Measurements from ENCODE around the gene EIF3D. TPM values are rescaled to one million over a fixed set of nuclear protein-coding genes. Genes with fewer than 3 reads are reported as not detected.
A peak's percentile ranks its signal among the peaks of the same experiment; 100 is the strongest.

Gene EIF3D
- 100 to 1,000 TPM; 268 to 294 (median 283) TPM for polyA plus RNA-seq (ENCODE audit: insufficient read length in 3 of 3)
- long read RNA-seq, donor 1, transcript EIF3D-201 (15 exons, 2,155 nt): major isoform, 26 of 62 reads
- long read RNA-seq, donor 1, transcript EIF3D-209 (3 exons, 887 nt): minor isoform, 10 of 62 reads
- long read RNA-seq, donor 1, partial matches to known transcripts: 26 of 62 reads
- long read RNA-seq, donor 1, other reads (novel, unspliced or antisense): 0 of 62 reads
- long read RNA-seq, donor 2, transcript EIF3D-209 (3 exons, 887 nt): minor isoform, 11 of 81 reads
- long read RNA-seq, donor 2, transcript EIF3D-201 (15 exons, 2,155 nt): major isoform, 28 of 81 reads
- long read RNA-seq, donor 2, partial matches to known transcripts: 42 of 81 reads
- long read RNA-seq, donor 2, other reads (novel, unspliced or antisense): 0 of 81 reads
- long read RNA-seq, donor 3, transcript EIF3D-201 (15 exons, 2,155 nt): major isoform, 64 of 141 reads
- long read RNA-seq, donor 3, transcript EIF3D-209 (3 exons, 887 nt): minor isoform, 18 of 141 reads
- long read RNA-seq, donor 3, partial matches to known transcripts: 39 of 141 reads
- long read RNA-seq, donor 3, other reads (novel, unspliced or antisense): 18 of 141 reads
- long read RNA-seq, donor 4, transcript EIF3D-201 (15 exons, 2,155 nt): major isoform, 50 of 69 reads
- long read RNA-seq, donor 4, transcript EIF3D-209 (3 exons, 887 nt): minor isoform, 11 of 69 reads
- long read RNA-seq, donor 4, partial matches to known transcripts: 8 of 69 reads
- long read RNA-seq, donor 4, other reads (novel, unspliced or antisense): 0 of 69 reads
- long read RNA-seq, donor 5, transcript EIF3D-209 (3 exons, 887 nt): minor isoform, 21 of 167 reads
- long read RNA-seq, donor 5, transcript EIF3D-201 (15 exons, 2,155 nt): major isoform, 69 of 167 reads
- long read RNA-seq, donor 5, partial matches to known transcripts: 50 of 167 reads
- long read RNA-seq, donor 5, other reads (novel, unspliced or antisense): 20 of 167 reads
- long read RNA-seq, donor 6, transcript EIF3D-201 (15 exons, 2,155 nt): major isoform, 32 of 97 reads
- long read RNA-seq, donor 6, transcript EIF3D-209 (3 exons, 887 nt): minor isoform, 10 of 97 reads
- long read RNA-seq, donor 6, partial matches to known transcripts: 47 of 97 reads
- long read RNA-seq, donor 6, other reads (novel, unspliced or antisense): 8 of 97 reads
- long read RNA-seq, donor 7, transcript EIF3D-209 (3 exons, 887 nt): minor isoform, 19 of 154 reads
- long read RNA-seq, donor 7, transcript EIF3D-201 (15 exons, 2,155 nt): major isoform, 60 of 154 reads
- long read RNA-seq, donor 7, partial matches to known transcripts: 56 of 154 reads
- long read RNA-seq, donor 7, other reads (novel, unspliced or antisense): 17 of 154 reads
- long read RNA-seq, donor 8, transcript EIF3D-201 (15 exons, 2,155 nt): major isoform, 78 of 183 reads
- long read RNA-seq, donor 8, transcript EIF3D-209 (3 exons, 887 nt): minor isoform, 20 of 183 reads
- long read RNA-seq, donor 8, partial matches to known transcripts: 68 of 183 reads
- long read RNA-seq, donor 8, other reads (novel, unspliced or antisense): 12 of 183 reads
- long read RNA-seq, donor 9, transcript EIF3D-209 (3 exons, 887 nt): minor isoform, 13 of 77 reads
- long read RNA-seq, donor 9, transcript EIF3D-201 (15 exons, 2,155 nt): major isoform, 29 of 77 reads
- long read RNA-seq, donor 9, partial matches to known transcripts: 22 of 77 reads
- long read RNA-seq, donor 9, other reads (novel, unspliced or antisense): 12 of 77 reads
- long read RNA-seq, donor 10, transcript EIF3D-209 (3 exons, 887 nt): minor isoform, 21 of 110 reads
- long read RNA-seq, donor 10, transcript EIF3D-201 (15 exons, 2,155 nt): major isoform, 41 of 110 reads
- long read RNA-seq, donor 10, partial matches to known transcripts: 40 of 110 reads
- long read RNA-seq, donor 10, other reads (novel, unspliced or antisense): 8 of 110 reads
- long read RNA-seq, donor 11, transcript EIF3D-209 (3 exons, 887 nt): minor isoform, 8 of 64 reads
- long read RNA-seq, donor 11, transcript EIF3D-201 (15 exons, 2,155 nt): major isoform, 28 of 64 reads
- long read RNA-seq, donor 11, partial matches to known transcripts: 21 of 64 reads
- long read RNA-seq, donor 11, other reads (novel, unspliced or antisense): 7 of 64 reads
- long read RNA-seq, donor 12, transcript EIF3D-209 (3 exons, 887 nt): minor isoform, 5 of 37 reads
- long read RNA-seq, donor 12, transcript EIF3D-201 (15 exons, 2,155 nt): major isoform, 15 of 37 reads
- long read RNA-seq, donor 12, partial matches to known transcripts: 17 of 37 reads
- long read RNA-seq, donor 12, other reads (novel, unspliced or antisense): 0 of 37 reads
- long read RNA-seq, donor 13, transcript EIF3D-209 (3 exons, 887 nt): minor isoform, 19 of 259 reads
- long read RNA-seq, donor 13, transcript EIF3D-201 (15 exons, 2,155 nt): major isoform, 97 of 259 reads
- long read RNA-seq, donor 13, partial matches to known transcripts: 129 of 259 reads
- long read RNA-seq, donor 13, other reads (novel, unspliced or antisense): 12 of 259 reads
- long read RNA-seq, donor 14, transcript EIF3D-209 (3 exons, 887 nt): minor isoform, 12 of 82 reads
- long read RNA-seq, donor 14, transcript EIF3D-201 (15 exons, 2,155 nt): major isoform, 41 of 82 reads
- long read RNA-seq, donor 14, partial matches to known transcripts: 20 of 82 reads
- long read RNA-seq, donor 14, other reads (novel, unspliced or antisense): 8 of 82 reads
- long read RNA-seq, donor 15, transcript EIF3D-209 (3 exons, 887 nt): minor isoform, 11 of 45 reads
- long read RNA-seq, donor 15, transcript EIF3D-201 (15 exons, 2,155 nt): major isoform, 22 of 45 reads
- long read RNA-seq, donor 15, partial matches to known transcripts: 7 of 45 reads
- long read RNA-seq, donor 15, other reads (novel, unspliced or antisense): 5 of 45 reads
- long read RNA-seq, donor 16, transcript EIF3D-209 (3 exons, 887 nt): minor isoform, 24 of 230 reads
- long read RNA-seq, donor 16, transcript EIF3D-201 (15 exons, 2,155 nt): major isoform, 95 of 230 reads
- long read RNA-seq, donor 16, partial matches to known transcripts: 77 of 230 reads
- long read RNA-seq, donor 16, other reads (novel, unspliced or antisense): 30 of 230 reads

DNA sequence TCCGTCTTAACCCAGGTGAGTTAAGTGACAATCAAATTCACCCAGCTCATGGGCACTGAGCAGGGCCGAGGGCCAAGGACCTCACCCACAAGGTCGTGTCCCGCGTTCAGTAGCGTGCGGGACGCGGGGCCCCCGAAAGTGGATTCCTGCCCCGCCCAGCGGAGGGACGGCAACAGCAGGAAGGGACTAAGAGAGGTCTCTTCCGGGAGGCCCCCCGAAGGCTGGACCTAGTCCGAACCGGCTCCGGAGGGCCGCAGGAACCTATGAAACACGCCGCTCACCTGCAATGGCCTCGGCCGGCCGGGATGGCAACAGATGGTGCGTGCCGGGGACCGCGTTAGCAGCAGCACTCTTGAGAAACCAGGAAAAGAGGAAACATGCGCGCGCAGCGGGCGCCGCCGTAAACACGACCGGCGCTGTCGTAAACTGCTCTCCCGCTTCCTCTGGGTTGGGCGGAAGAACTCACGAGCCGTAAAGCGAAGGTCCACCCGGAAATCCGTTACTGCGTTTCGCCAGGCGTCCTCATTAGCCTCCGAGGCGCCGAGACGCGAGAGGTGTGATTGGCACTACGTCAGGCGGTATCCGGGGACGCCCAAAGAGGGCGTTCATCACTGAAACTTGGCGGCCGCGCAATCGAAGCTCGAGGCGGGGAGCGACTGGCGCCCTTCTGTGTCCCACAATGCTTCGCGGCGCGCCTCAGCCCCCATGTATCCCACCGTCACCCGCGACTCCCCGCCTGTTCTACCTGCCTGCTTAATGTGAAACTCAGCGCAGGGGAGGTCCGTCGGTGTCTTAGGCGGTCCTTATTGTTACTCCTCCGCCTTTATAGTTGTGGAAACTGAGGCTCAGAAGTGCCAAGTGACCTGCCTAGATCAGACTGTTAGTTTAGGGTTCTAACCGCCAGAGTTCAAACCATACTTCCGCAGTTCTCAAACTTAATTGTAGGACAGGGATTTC lies at the start of gene EIF3D:
TSS of gene EIF3D (minus strand) at position 372 of the 957 bp plus-strand sequence. CDS start 3,045 bp downstream, outside the sequence.
- DNase-seq (ENCODE audit: extremely low read depth in 1 of 11, low read depth in 9 of 11, low spot score in 4 of 11): peak; percentile 96 to 99 (median 98)

DNA sequence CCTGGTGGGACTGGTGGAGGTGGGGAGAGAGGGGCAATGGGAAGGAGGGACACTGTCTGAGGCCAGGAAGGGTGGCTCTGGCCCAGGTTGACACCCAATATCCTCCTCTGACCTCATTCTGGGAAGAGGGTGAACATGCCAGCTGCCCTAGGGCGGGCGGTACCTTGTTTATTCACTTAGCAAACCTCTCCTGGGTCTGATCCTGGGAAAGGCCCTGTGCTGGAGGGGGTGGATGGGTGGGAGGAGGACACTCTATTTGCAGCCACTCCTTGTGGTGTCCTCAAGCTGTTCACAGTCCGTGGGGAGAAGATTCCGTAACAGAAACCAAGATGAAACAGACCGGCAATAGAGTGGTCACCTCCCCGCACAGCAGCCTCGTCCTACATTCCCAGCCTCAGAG lies 49.7 kb upstream of the EIF3D start:
- no peak for DNase-seq (ENCODE audit: extremely low read depth in 1 of 11, low read depth in 9 of 11, low spot score in 4 of 11)

GRCh38 chr22:36577019-36577418 lies 48.1 kb upstream of the EIF3D start:
- no peak for DNase-seq (ENCODE audit: extremely low read depth in 1 of 11, low read depth in 9 of 11, low spot score in 4 of 11)

GRCh38 chr22:36574728-36575127 lies 45.8 kb upstream of the EIF3D start:
- DNase-seq (ENCODE audit: extremely low read depth in 1 of 11, low read depth in 9 of 11, low spot score in 4 of 11): no peak

GRCh38 chr22:36573815-36574363 lies 44.9 kb upstream of the EIF3D start:
- no peak for DNase-seq (ENCODE audit: extremely low read depth in 1 of 11, low read depth in 9 of 11, low spot score in 4 of 11)

DNA sequence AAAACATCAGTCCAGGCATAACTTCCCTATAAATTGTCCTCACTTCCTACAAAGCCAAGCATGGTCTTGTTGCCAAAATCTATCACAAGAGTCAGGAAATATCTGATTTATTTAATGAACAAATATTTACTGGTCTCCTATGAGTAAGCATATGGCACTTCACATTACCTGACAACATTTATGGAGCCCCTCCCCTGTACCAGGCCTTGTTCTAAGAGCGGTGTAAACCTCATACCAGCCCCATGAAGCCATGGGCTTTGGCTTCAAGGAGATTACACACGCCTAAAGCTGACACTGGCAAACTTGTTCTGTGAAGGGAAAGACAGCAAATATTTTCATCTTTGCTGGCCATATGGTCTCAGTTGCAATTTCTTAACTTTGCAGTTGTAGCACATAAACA lies 43.0 kb upstream of the EIF3D start:
- DNase-seq (ENCODE audit: extremely low read depth in 1 of 11, low read depth in 9 of 11, low spot score in 4 of 11): no peak

- no peak for DNase-seq (ENCODE audit: extremely low read depth in 1 of 11, low read depth in 9 of 11, low spot score in 4 of 11)
These were observed 41.0 kb upstream of the EIF3D start for GRCh38 chr22:36569999-36570398.

DNA sequence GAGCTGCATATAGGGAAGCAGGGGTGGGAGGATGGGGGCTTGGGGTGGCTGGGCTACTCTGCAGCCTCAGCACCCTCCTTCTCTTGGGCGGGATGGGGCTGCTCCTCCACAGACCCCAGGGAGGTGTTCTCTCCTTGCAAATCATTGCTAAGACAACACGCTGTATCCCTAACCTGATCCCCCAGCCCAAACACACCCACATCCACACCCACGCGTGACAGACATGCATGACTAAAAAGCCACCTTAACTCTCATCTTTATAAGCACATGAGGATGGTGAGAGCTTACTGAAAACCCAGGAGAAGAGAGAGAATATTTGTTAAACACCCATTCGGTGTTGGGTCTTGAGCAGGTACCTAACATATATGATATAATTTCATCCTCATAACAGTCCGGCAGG lies 39.9 kb upstream of the EIF3D start:
- DNase-seq (ENCODE audit: extremely low read depth in 1 of 11, low read depth in 9 of 11, low spot score in 4 of 11): no peak

GRCh38 chr22:36566720-36567119 lies 37.8 kb upstream of the EIF3D start:
- DNase-seq (ENCODE audit: extremely low read depth in 1 of 11, low read depth in 9 of 11, low spot score in 4 of 11): no peak

DNA sequence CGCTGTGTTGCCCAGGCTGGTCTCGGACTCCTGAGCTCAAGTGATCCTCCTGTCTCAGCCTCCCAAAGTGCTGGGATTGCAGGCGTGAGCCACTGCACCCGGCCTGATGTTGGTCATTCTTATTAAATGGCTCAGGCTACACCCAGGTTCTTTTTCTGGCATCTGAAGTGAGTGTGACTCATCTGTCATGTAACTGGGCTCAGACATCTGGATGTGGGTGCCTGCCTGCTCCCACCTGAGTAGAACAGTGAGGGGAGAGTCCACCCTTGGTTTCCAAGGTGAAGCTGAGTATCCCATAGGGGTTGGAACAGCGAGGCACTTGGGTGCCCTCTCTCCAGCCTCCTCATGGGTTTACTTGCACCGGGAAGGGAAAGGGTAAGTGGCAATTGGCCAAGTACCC lies 36.7 kb upstream of the EIF3D start:
- DNase-seq (ENCODE audit: extremely low read depth in 1 of 11, low read depth in 9 of 11, low spot score in 4 of 11): no peak

- no peak for DNase-seq (ENCODE audit: extremely low read depth in 1 of 11, low read depth in 9 of 11, low spot score in 4 of 11)
These were observed 36.2 kb upstream of the EIF3D start for GRCh38 chr22:36565159-36565507.

GRCh38 chr22:36564422-36565158 lies 35.6 kb upstream of the EIF3D start:
- no peak for DNase-seq (ENCODE audit: extremely low read depth in 1 of 11, low read depth in 9 of 11, low spot score in 4 of 11)

DNA sequence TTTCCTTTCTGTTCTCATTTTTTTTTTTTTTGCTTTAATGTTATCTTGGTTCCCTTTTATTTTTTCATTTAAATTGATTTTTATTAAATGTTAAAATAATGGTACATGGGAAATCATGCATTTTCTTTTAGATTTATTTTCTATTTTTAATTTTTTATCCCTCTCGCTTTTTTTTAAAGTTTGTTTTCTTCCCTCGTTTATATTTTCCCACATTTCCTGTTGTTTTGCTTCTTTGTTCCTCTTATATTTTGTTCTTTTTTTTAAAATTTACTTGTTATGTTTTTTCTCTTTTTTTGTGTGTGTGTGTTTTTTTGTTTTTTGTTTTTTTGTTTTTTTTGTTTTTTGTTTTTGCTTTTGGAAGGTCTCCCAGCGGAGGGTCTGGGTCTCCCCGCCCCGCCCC lies 34.9 kb upstream of the EIF3D start:
- no peak for DNase-seq (ENCODE audit: extremely low read depth in 1 of 11, low read depth in 9 of 11, low spot score in 4 of 11)

DNA sequence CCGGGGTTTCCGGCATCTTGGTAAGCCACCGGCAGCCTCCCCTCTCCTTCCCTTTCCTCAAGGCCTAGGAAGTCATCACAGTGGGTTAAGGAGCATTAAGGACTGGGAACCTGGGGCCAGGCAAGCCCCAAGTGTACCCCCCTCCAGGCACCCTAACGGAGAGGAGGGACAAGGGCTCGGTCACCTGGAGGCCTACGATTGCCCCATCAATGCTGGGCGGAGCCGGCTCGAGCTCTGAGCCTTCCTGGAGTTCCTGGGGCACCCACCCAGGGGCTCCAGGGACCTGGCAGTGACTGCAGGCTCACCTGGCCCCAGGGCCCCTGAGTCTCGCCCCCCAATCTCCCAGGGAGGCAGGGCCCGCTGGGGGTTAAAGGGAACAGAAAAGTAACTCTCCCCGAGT lies 34.5 kb upstream of the EIF3D start:
- DNase-seq (ENCODE audit: extremely low read depth in 1 of 11, low read depth in 9 of 11, low spot score in 4 of 11): no peak
